ENCODE results near the gene B3GALNT2.

Gene B3GALNT2

DNA sequence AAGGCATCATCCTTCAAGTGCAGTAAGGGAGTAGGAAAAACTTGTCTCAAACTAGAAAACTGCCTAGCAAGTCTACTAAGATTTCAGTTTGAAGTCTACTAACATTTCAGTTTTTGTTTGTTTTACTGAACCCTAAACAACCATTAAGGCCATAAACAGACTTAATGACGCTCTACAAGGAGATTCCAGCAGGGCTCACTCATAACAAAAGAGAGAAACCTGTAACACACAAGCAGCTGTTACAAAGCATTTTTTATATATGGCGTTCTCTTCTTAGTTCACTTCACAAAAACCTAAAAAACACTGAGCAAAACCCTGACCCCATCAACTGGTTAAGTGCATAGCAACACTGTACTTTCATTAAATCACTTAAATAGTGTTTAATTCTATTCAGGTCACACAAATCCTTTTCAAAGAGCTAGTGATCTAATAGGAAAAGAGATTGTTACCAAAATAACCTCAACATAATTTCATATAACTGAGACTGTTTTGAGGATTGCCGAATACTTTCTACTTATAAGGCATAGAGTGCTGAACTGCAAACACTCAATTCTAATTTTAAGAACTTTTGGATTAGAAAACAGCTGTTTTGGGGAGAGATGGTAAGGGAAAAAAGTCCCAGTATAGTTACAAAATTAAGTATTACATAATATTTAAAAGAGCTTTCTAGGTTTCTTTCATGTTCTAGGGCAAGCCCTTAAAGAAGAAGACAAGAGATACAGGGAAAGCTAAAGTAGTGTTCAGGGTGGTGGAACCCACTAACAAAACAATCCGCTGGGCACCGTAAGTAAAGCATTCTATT, 1.4 kb downstream of the B3GALNT2 start:
- Histone ChIP-seq H3K27ac (ENCODE audit: low read depth, low read length) (no peak overlapping the region), H3F3A (ENCODE audit: insufficient read depth) (peaks cover 9% of the 10 kb centered on the region; the same call in 1 of the 2 replicates), H3K4me3 (ENCODE audit: insufficient read depth, low read length, poor library complexity, severe bottlenecking) (peak overlapping the region; percentile 66), H3K27me3 (ENCODE audit: low read length) (no peaks in the 10 kb centered on the region), H2AFZ (ENCODE audit: low read depth, low read length, severe bottlenecking) (no peak overlapping the region), H3K79me2 (ENCODE audit: insufficient read depth, low read length) (no peaks in the 10 kb centered on the region), H3K4me2 (ENCODE audit: low read depth, low read length, poor library complexity, severe bottlenecking) (peak overlapping the region; percentile 90), H3K9me2 (replicated peaks; ENCODE audit: insufficient read depth, low read length) (no peaks in the 10 kb centered on the region), H3K36me3 (ENCODE audit: low read length) (no peaks in the 10 kb centered on the region), H4K20me1 (ENCODE audit: low read depth, low read length) (no peaks in the 10 kb centered on the region), H3K9me3 (ENCODE audit: insufficient read depth, low read length) (no peaks in the 10 kb centered on the region), H3K9ac (ENCODE audit: low read length) (peak overlapping the region; percentile 78)
- TF ChIP-seq EZH2phosphoT487 (conservative IDR thresholded peaks at IDR 0.05; ENCODE audit: low read length) (no peak), CTCF (IDR thresholded peaks at IDR 0.05; ENCODE audit: insufficient read depth, low read length, poor library complexity, severe bottlenecking) (no peak)

GRCh38 chr1:235500971-235501540, 3.2 kb downstream of the B3GALNT2 start:
- H3K4me2 ChIP-seq (ENCODE audit: low read depth, low read length, poor library complexity, severe bottlenecking), result no peak overlapping the region
- no peaks in the 10 kb centered on the region for H3K79me2 ChIP-seq (ENCODE audit: insufficient read depth, low read length)

DNA sequence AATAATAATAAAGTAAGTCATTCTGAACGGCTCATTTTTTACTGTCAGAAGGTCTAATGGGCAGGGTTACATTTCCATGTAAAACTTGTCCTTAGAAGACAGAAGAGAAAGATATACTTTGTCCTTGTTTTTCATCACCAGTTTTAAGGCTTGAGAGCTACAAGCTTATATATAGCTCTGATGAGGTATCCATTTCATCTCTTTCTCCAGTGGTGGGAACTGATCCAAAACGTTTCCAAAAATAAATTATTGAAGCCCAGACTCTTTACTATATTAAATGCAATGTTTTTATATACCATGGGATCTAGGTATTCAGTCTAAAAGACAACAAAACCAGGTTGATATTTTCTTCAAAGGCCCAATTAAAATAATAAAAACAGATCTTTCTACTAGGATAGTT, 8.7 kb downstream of the B3GALNT2 start:
- H4K20me1 ChIP-seq (ENCODE audit: low read depth, low read length), result no peaks in the 10 kb centered on the region
- no peaks in the 10 kb centered on the region for H3K27me3 ChIP-seq (ENCODE audit: low read length)
- H3K9me3 ChIP-seq (ENCODE audit: insufficient read depth, low read length), result no peaks in the 10 kb centered on the region
- no peak overlapping the region for H3K9ac ChIP-seq (ENCODE audit: low read length)
- H3F3A ChIP-seq (ENCODE audit: insufficient read depth), result no peaks in the 10 kb centered on the region
- no peak for TF ChIP-seq EZH2phosphoT487 (conservative IDR thresholded peaks at IDR 0.05; ENCODE audit: low read length)
- no peaks in the 10 kb centered on the region for H3K9me2 ChIP-seq (replicated peaks; ENCODE audit: insufficient read depth, low read length)
- H2AFZ ChIP-seq (ENCODE audit: low read depth, low read length, severe bottlenecking), result no peak overlapping the region
- no peak overlapping the region for H3K4me3 ChIP-seq (ENCODE audit: insufficient read depth, low read length, poor library complexity, severe bottlenecking)
- H3K27ac ChIP-seq (ENCODE audit: low read depth, low read length), result no peak overlapping the region
- H3K36me3 ChIP-seq (ENCODE audit: low read length), result no peaks in the 10 kb centered on the region
- H3K79me2 ChIP-seq (ENCODE audit: insufficient read depth, low read length), result no peaks in the 10 kb centered on the region
- no peak overlapping the region for H3K4me2 ChIP-seq (ENCODE audit: low read depth, low read length, poor library complexity, severe bottlenecking)

More at GRCh38 chr1:235500971-235501540, 3.2 kb downstream of the B3GALNT2 start:
- no peaks in the 10 kb centered on the region for H3K36me3 ChIP-seq (ENCODE audit: low read length)
- TF ChIP-seq CTCF (IDR thresholded peaks at IDR 0.05; ENCODE audit: insufficient read depth, low read length, poor library complexity, severe bottlenecking) (no peak), EZH2phosphoT487 (conservative IDR thresholded peaks at IDR 0.05; ENCODE audit: low read length) (no peak)
- H3K9me3 ChIP-seq (ENCODE audit: insufficient read depth, low read length), result no peaks in the 10 kb centered on the region
- H3K27ac ChIP-seq (ENCODE audit: low read depth, low read length), result no peak overlapping the region
- H4K20me1 ChIP-seq (ENCODE audit: low read depth, low read length), result no peaks in the 10 kb centered on the region
- H2AFZ ChIP-seq (ENCODE audit: low read depth, low read length, severe bottlenecking), result no peak overlapping the region
- no peaks in the 10 kb centered on the region for H3K27me3 ChIP-seq (ENCODE audit: low read length)
- H3F3A ChIP-seq (ENCODE audit: insufficient read depth), result peaks cover 6% of the 10 kb centered on the region; the same call in 1 of the 2 replicates
- H3K9me2 ChIP-seq (replicated peaks; ENCODE audit: insufficient read depth, low read length), result no peaks in the 10 kb centered on the region
- no peak overlapping the region for H3K4me3 ChIP-seq (ENCODE audit: insufficient read depth, low read length, poor library complexity, severe bottlenecking)
- no peak overlapping the region for H3K9ac ChIP-seq (ENCODE audit: low read length)

- Histone ChIP-seq H3K9me2 (replicated peaks; ENCODE audit: insufficient read depth, low read length) (no peaks in the 10 kb centered on the region), H4K20me1 (ENCODE audit: low read depth, low read length) (no peaks in the 10 kb centered on the region)
These were observed 9.2 kb downstream of the B3GALNT2 start for GRCh38 chr1:235495030-235495429.

More at GRCh38 chr1:235495030-235495429, 9.2 kb downstream of the B3GALNT2 start:
- Histone ChIP-seq H3F3A (ENCODE audit: insufficient read depth) (no peaks in the 10 kb centered on the region), H3K4me3 (ENCODE audit: insufficient read depth, low read length, poor library complexity, severe bottlenecking) (no peak overlapping the region), H3K9me3 (ENCODE audit: insufficient read depth, low read length) (no peaks in the 10 kb centered on the region), H2AFZ (ENCODE audit: low read depth, low read length, severe bottlenecking) (no peak overlapping the region), H3K79me2 (ENCODE audit: insufficient read depth, low read length) (no peaks in the 10 kb centered on the region), H3K36me3 (ENCODE audit: low read length) (no peaks in the 10 kb centered on the region), H3K27ac (ENCODE audit: low read depth, low read length) (no peak overlapping the region), H3K4me2 (ENCODE audit: low read depth, low read length, poor library complexity, severe bottlenecking) (no peak overlapping the region), H3K9ac (ENCODE audit: low read length) (no peak overlapping the region), H3K27me3 (ENCODE audit: low read length) (no peaks in the 10 kb centered on the region)
- TF ChIP-seq CTCF (IDR thresholded peaks at IDR 0.05; ENCODE audit: insufficient read depth, low read length, poor library complexity, severe bottlenecking) (no peak), EZH2phosphoT487 (conservative IDR thresholded peaks at IDR 0.05; ENCODE audit: low read length) (no peak)
